ENCODE measurements around the gene GYG1.

Gene GYG1

DNA sequence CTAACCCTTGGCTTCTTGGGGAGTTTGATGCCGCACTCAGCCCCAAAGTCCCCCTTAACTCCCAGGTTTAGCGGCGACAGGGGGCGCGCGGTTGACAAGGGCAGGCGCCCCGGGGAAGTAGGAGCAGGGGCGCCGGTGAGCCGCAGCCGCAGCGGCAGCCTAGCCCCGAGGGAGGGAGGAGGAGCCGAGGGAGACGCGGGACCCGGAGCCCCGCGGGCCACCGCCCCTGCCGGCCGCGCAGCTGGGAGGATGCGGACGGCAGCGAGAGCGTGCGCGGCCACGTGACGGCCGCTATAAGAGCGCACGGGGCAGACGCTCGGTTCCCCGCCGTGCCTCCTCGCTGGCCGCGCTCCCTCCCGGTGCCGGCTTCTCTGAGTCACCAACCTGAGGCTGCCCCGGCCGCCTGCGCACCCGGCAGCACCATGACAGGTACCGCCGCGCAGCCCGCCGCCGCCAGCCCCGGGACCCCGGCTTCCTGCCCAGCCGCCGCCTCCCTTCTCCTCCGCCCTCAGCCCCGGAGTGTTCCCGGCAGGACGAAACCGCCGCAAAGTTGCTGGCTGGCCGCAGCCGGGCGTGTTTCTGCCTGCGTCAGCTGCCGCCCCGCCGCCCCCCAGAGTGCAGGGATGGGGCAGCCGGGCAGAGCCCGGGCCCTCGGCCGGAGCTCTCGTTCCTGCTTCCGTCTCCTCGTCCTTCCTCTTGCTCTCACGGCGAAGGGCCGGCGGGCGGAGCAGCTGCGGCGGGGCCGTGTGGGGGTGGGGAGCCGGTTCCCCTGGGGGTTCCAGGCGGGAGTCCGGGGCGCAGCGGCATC, at the start of gene GYG1:
GYG1 (plus strand) TSS at position 322 of the 808 bp plus-strand sequence; CDS start at position 423, 101 bp downstream.
- in situ Hi-C loops (cut with MboI; ENCODE audit: low sequenced_read_pairs), result no loop called here

DNA sequence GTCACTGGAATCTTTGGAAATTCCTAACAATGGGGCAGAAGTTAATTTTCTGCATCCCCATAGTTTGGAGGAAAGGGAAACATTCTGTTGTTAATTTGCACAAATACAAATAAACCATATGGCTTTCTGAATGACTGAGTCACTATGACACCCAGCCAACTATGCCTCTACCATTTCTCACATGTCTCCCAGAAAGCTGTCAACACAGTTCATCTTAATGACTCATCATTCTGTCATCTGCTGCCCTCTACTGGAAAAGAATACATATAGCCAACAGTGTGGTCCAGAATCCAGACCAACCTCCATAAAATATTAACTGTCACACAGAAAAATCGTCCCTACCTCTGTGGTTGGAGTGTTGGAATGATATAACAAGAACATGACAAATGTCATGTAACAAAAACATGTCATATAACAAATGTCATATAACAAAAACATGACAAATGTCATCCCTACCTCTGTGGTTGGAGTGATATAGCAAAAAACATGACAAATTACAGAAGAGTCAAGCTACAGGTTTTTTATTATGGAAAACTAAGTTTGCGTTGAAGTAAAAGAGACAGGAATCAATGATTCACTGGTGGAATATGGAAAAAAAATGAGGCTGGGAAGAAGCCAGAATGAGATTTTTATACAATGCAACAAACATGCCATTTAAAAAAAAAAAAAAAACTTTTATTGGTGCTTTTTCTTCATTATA, 47.7 kb upstream of the GYG1 start:
- in situ Hi-C loops (cut with MboI; ENCODE audit: low sequenced_read_pairs), result no loop called here

DNA sequence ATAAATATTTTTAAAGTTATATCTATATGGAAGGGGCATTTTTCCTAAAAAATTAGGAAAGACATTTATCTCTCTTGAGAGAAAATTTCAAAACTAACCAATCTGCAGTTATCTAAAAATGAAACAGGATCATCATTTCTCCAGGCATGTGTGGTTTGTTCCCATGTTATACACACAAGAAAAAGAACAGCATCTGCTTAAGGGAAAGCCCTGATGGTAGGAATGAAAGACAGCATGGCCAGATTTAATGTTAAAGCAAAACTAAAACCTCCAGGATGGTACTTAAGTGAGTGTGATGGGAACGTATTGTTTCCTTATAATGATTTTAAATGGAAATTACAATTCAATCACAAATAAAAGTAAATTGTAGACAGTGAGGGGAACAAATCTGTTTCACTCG, 46.2 kb upstream of the GYG1 start:
- in situ Hi-C loops (cut with MboI; ENCODE audit: low sequenced_read_pairs), result no loop called here

DNA sequence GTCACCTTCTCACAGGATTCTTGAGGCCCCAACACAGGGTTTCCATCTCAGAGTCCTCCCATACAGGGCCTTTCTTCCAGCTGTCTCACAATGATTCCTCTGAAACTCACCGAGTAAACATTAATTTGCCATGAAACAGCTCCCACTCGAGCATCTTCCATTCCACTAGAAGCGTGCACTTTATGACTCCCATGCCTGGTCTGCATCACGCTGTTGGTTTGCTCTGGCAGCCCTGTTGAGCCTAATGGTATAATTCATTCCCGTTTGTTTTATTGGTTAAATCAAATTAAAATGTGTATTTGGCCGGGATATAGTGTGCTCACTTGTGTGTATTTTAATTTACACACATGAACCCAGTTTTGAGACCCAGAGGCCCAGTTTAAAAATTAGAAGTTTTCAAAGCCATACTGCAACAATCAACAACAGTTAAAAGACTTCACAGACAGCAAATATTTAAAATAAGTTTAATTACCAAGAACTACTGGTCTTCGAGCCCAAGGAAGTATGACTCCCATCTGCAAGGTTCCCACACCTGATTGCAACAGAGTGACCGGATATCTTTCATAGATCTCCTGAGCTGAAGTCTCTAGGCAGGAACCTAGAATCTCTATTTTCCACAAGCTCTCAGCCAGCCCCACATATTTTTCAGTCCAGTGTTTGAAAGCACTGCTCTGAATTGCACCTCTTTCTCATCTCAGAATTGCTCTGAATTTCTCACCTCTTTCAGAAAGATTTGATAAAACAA, 42.3 kb upstream of the GYG1 start:
- in situ Hi-C loops (cut with MboI; ENCODE audit: low sequenced_read_pairs), result no loop called here

DNA sequence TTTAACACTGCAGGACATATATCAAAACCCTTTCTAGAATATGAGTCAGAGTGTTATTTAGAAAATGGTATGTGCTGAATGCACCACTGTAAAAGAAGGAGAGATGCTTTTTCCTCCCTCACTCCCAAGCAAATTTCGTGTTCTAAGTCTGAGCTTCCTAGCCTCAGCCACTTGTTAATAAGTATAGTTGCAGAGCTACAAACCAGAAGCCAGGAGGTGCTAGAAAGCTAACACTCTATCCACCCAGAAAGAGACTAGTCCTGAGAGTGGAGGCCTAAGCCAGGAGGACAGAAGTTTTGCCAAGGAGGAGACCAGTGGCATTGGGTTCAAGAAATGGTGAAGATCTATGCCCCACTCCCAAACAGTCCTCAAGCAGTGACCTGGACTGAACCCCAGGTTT, 40.5 kb upstream of the GYG1 start:
- in situ Hi-C loops (cut with MboI; ENCODE audit: low sequenced_read_pairs), result loop anchor here (10.0 kb wide), 1 partner anchor 324 kb away; no protein-coding TSS in a partner anchor

DNA sequence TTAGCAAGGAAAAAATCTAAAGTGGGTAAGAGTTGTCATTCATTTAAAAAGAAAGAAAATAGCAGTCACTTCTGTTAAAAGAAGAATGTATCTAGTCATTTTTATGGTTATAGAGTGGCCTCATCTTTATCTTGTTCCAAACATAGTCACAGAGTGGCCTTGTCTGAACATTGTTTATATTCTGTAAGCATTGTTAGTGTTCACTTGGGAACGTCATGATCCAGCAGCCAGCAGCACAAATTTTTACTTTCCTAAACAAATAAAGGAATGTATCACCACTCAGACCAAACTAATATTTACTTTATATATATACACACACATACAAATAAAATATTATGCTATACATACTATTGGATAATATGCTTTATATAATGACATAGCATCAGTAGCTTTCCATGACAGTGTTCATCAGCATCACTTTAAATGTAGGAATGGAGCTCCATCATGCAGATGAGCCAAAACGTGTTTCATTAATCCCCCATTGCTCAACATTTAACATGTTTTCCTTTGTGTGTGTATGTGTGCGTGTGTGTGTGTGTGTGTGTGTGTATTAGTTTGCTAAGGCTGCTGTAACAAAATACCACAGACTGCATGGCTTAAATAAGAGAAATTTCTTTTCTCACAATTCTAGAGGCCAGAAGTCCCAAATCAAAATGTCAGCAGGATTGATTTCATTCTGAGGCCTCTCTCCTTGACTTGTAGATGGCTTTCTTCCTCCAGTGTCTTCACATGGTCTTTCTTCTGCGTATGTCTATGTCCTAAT, 39.6 kb upstream of the GYG1 start:
- in situ Hi-C loops (cut with MboI; ENCODE audit: low sequenced_read_pairs), result loop anchor here (10.0 kb wide), 1 partner anchor 323 kb away; no protein-coding TSS in a partner anchor

DNA sequence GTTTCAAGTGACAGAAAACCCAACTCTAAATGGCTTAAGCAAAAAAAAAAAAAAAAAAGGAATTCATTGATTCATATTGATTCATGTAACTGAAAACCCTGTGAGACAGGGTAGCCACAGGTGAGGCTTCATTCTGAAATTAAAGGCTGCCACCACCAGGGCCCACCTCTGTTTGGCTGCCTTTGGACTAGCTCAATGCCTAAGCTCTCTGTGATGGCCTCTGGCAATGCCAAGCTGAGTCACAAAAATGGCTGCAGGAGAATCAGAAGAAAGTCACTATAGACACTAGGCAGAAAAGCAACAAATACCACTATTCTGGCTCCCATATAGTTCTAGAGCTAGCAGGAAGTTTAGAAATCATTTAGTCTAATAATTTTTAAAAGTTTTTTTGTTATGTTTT, 38.2 kb upstream of the GYG1 start:
- in situ Hi-C loops (cut with MboI; ENCODE audit: low sequenced_read_pairs), result loop anchor here (10.0 kb wide), 1 partner anchor 322 kb away; no protein-coding TSS in a partner anchor

DNA sequence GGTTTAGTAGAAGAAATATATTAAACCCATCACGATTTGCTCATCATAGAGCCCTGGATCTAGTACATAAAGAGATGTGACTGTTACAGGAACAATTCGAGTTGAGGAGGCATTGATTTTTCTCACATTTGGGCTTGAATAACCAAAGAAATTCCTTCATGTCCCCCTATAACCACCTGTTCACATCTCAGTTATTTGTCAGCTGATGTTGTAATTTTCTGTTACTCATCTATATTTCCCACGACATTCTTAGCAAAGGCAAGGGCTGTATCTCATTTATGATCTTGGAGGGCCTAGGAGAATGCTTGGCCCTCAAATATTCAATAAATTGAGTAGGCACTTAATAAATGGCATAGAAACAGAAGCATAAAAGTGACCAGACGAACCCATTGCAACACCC, 36.4 kb upstream of the GYG1 start:
- in situ Hi-C loops (cut with MboI; ENCODE audit: low sequenced_read_pairs), result loop anchor here (10.0 kb wide), 1 partner anchor 320 kb away; no protein-coding TSS in a partner anchor

DNA sequence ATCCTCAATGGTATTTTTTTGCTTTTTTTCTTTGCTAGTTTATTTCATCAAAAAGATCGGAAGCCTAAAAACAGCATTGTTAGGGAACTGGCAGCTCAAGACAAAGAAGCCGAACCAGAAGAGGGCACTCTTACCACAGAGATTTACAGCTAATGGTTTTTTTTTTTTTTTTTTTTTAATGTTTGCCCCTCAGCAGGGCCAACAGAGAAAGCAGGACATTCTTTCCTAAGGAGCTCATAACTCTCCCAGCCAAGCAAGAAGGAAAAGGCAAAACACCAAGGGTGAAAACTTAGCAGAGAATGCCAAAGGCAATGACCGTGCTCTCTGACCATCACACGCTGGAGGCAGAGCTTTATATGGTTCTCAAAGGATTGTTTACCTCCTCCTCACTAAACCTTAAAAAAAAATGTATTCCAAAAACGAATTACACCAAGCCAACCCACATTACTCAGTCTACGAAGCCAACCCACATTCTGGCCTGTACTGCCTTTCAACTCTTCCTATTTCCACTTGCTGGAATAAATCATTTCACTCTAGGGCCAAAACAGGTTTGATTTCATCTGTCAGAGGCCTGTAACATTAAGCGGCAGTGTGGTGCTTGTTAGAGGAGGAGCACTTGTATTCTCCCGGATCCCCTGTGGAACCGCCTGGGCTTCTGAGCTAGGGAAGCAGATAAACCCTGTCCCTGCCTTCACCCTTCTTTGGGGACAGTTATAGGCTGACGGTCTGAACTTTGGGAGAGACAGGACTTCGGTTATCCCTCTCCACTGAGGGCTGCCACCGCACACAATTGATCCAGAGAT, 35.6 kb upstream of the GYG1 start:
- in situ Hi-C loops (cut with MboI; ENCODE audit: low sequenced_read_pairs), result loop anchor here (10.0 kb wide), 1 partner anchor 319 kb away; no protein-coding TSS in a partner anchor

DNA sequence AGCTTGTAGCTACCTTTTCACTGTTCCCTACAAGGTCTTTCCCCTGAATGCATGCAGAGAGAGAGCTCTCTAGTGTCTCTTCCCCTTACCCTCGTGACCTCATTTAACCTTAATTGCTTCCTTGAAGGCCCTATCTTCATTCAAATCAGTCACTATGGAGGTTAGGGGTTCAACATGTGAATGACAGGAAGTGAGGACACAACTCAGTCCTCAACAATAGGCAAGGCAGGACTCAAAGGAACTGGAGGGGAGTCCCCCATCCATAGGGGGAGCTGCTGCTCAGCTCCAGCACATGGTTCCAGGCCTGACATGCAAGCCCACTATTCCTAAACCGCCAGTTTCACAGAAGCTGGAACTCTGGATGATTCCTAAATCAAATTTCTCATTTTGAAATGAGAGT, 33.8 kb upstream of the GYG1 start:
- in situ Hi-C loops (cut with MboI; ENCODE audit: low sequenced_read_pairs), result loop anchor here (10.0 kb wide), 1 partner anchor 317 kb away; no protein-coding TSS in a partner anchor

DNA sequence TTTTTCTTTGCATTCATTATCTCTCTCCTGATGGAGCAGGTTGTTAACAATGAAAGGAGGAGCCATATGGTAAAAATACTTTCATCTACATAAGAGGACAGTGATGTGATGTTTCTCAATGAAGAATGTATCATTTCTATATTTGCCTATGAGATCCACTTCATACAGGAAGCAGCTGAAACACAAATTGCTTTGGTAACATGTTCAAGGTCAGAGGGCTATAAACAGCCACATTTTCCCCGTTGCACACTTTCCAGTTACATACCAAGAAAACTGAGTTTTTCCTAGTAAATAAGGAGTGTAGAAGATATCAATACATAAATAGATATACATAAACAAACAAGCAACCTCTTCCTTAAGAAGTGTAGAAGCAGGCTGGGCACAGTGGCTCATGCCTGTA, 32.6 kb upstream of the GYG1 start:
- in situ Hi-C loops (cut with MboI; ENCODE audit: low sequenced_read_pairs), result loop anchor here (10.0 kb wide), 1 partner anchor 316 kb away; no protein-coding TSS in a partner anchor

DNA sequence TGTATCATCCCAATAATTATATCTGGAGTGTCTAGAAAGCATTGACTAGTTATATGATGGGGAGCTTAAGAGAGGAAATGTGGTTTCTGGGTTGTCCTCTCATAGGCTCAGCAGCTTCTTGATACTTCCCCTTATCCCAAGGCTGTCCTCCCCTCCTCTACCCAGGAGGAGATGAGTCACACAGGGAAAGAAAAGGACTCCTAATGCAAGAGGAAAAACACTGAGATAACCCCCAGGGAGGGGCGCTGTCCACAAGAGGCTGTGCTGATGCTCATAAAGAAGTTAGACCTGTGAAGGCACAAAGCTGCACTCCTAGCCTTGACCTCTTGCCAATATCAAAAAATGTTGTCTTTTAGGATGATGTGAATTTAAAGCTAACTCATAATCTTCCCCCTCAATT, 28.8 kb upstream of the GYG1 start:
- in situ Hi-C loops (cut with MboI; ENCODE audit: low sequenced_read_pairs), result no loop called here

DNA sequence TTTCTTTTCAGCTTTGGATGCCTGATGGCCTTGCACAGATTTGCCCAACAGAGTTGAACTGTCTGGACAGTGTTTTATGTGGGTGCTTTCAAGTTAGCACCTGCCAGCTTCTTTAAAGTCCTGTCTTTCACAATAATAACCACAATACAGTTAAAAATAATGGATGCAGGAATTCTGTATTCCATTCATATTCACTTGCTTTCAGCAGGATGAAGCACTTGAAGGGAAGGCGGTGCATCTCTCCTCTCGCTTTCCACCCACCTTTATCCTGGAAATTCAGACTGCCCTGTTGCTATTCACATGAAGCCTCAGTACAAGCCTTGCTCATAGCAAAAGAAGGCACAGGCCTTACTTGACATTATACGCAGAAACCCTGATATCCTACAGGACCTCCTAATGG, 26.5 kb upstream of the GYG1 start:
- in situ Hi-C loops (cut with MboI; ENCODE audit: low sequenced_read_pairs), result no loop called here

DNA sequence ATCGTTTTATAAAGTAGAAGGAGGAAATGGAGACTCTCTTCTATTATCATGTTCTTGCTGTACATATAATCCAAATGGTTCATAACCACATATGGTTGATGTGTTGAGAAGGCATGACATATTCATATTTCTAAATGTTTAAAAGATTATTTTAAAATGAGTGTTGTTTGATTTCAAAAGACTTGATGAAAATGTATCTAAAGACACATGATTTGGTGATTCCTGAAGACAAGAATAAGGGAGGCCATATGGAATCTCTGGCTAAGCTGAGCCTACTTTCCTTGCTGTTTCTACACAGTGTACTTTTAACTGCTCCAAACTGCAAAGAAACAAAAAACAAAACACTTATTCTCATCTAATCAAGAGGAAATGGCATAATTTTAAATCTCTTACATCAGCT, 23.0 kb upstream of the GYG1 start:
- in situ Hi-C loops (cut with MboI; ENCODE audit: low sequenced_read_pairs), result no loop called here

DNA sequence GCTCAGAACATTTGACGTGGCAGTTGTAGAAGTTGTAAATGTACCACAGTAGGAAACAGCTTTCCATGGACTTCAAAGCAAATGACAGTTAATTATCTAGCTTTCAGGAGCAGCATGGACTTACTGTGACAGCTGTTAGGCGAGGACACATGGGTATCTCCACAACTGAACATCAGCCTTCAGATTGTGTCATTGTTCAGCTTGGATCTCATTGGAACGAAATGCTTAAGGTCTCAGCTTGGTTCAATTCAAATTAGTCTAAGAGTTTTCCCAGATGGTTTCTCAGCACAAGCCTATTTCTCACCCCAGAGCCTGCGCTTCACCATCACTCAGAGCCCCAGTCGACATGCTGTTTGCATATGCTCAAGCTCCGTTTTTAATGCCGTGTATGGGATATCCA, 21.1 kb upstream of the GYG1 start:
- in situ Hi-C loops (cut with MboI; ENCODE audit: low sequenced_read_pairs), result no loop called here

DNA sequence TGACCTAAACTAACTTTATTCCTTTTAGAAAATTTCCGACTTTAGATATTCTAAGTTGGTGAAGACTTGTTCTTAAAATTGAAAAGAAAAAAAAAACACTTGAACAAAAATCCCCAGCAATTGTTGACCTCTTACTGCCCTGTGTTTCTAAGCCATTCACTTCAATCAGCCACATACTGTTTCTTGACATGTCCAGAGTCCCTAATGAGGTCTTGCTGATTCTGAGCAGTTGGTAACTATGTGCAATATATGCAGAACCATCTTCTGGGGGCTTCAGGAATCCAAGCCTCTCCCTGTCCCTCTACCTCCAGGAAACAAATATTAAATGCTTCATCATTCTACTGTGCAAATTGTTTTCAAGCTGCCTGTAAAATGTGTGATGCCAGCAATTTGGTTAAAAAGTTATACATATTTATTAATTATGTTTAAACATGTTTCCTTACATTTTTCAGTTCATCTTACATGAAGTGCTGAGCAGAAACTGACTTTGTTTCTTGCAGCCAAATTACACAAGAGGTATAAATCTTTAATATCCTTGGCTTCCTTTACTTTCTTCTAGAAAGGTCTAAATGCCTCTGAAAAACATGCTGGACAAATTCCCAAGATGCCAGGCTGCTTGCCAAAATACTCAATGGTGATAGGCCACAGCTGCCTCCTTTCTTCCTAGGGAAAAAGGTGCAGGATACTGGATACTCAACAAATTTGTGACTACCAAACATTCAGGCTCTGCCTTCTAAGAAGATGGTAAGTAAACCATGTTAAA, 19.8 kb upstream of the GYG1 start:
- in situ Hi-C loops (cut with MboI; ENCODE audit: low sequenced_read_pairs), result no loop called here

DNA sequence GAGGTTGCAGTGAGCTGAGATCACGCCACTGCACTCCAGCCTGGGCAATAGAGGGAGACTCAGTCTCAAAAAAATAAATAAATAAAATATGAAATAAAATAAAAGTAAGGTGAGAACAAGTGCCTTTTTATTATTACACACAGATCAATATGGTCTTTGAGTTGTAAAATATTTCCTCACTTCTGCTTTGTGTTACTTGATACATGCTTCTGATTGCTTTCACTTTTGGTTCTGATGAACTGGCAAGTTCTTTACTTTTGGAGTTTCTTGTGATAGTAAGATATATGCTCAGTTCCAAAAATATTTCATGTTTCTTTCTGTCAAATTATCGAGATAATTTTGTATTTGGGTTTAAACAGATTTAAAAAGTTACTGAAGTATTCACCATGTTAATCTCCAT, 16.6 kb upstream of the GYG1 start:
- in situ Hi-C loops (cut with MboI; ENCODE audit: low sequenced_read_pairs), result no loop called here

DNA sequence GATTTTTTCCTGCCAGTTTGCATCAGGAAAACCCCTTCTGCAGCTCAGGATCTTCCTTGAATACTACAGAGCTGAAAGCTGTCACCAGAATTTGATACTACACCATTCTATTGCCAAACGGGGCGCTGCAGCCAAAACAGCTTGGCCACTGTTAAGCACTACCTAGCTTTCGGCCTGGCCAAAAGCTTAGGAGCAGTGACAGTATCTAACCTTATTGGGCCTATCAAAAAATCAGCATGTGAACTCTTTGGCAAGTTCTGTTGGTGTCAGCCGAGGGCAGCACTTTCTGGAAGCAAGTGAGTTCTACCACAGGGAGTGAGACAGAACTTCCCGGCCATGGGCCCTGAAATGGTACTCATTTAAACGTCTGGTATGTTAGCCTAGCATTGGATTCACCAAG, 16.1 kb upstream of the GYG1 start:
- in situ Hi-C loops (cut with MboI; ENCODE audit: low sequenced_read_pairs), result no loop called here

DNA sequence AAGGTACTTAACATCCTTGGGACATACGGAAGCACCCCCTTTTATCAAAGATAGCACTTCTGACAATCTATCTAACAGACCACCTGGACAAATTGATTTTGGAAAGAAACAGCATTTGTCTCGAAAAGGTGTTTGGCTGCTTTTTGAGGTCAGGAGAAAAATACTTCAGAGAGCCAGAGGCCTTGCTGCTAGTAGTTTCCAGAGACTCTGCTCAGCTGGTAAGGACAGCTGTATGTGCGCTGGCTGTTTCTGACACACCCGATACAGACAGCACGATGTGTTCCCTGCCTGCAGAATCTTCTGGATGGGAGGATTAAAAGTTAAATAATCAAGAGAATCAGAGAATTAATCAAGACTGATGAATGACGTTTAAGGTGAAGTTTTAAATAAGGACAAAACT, 15.6 kb upstream of the GYG1 start:
- in situ Hi-C loops (cut with MboI; ENCODE audit: low sequenced_read_pairs), result no loop called here
